ENCODE measurements around the gene FAM237A.

FAM237A gene

DNA sequence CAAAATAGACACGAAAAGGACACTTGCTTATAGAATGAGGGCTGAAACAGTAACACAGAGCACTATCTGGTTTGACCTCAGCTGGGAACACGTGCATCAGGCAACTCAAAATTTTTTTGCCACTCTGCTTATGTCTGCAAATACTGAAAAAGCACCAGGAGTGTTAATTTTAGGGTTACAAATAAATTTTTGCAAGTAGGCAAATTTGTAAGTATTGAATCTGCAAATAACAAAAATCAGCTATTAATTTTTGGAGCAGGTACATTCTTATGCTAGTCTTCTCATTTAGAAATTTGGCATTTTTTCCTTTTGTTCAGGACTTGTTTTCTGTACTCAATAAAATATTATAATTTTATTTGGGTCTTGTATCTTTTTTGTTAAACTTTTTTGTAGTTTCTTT is 46.2 kb downstream of the FAM237A start:
- no peak for TF ChIP-seq CTCF (IDR thresholded peaks at IDR 0.05; ENCODE audit: borderline replicate concordance, insufficient read depth, low read depth, low read length)
- no peak overlapping the region for H3K4me3 ChIP-seq (ENCODE audit: low read depth, low read length)

- H3K4me3 ChIP-seq (ENCODE audit: low read depth, low read length) = no peak overlapping the region
- TF ChIP-seq CTCF (IDR thresholded peaks at IDR 0.05; ENCODE audit: borderline replicate concordance, insufficient read depth, low read depth, low read length) = no peak
These were observed 46.7 kb downstream of the FAM237A start for GRCh38 chr2:206688990-206689389.

- H3K4me3 ChIP-seq (ENCODE audit: low read depth, low read length) = no peak overlapping the region
These were observed 50.7 kb downstream of the FAM237A start for GRCh38 chr2:206692971-206693370.

DNA sequence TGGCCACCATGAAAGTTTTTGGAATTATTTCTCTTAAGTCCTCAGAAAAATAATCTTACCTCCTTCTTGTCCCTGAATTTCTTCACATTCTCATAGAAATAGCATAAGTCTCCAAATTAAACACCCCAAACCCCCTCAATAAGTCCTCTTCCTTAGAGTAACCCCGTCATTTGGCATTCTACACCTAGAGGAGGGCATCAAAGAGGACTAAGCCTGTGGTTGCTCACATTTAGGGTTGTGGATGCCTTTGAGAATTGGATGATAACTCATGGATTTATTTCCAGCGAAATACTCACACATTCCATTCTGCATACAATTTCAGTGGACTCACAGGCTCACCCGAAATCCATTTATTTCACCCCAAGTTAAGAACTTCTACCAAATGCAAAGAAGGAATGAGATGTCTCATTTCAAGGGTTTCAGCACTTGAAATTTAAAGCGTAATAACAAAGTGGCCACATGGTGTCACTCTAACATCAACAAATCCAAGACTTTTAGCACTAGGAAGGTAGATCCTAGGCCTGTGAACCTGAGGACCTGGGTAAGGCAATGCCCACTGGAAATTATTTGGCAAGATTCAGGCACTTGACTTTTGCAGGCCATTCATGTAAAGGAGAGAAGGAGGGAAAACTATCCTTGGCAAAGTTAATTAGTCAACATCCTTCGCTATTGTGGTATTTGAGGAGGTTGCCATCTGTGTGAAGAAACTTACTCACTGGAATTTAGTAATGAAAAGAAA is 51.3 kb downstream of the FAM237A start:
- no peak overlapping the region for H3K4me3 ChIP-seq (ENCODE audit: low read depth, low read length)
- peak; percentile 40; the same call in 1 of the 2 replicates for TF ChIP-seq CTCF (IDR thresholded peaks at IDR 0.05; ENCODE audit: borderline replicate concordance, insufficient read depth, low read depth, low read length)

More at GRCh38 chr2:206692971-206693370, 50.7 kb downstream of the FAM237A start:
- no peak for TF ChIP-seq CTCF (IDR thresholded peaks at IDR 0.05; ENCODE audit: borderline replicate concordance, insufficient read depth, low read depth, low read length)

- TF ChIP-seq CTCF (IDR thresholded peaks at IDR 0.05; ENCODE audit: borderline replicate concordance, insufficient read depth, low read depth, low read length) = no peak
- no peak overlapping the region for H3K4me3 ChIP-seq (ENCODE audit: low read depth, low read length)
These were observed 54.6 kb downstream of the FAM237A start for GRCh38 chr2:206696910-206697309.

GRCh38 chr2:206698811-206699210 is 56.5 kb downstream of the FAM237A start:
- no peak overlapping the region for H3K4me3 ChIP-seq (ENCODE audit: low read depth, low read length)
- no peak for TF ChIP-seq CTCF (IDR thresholded peaks at IDR 0.05; ENCODE audit: borderline replicate concordance, insufficient read depth, low read depth, low read length)

Measured in GM12875 (cell line).